B cell (primary cell): ENCODE data around the gene AIG1.

ENCODE experiments used
- EZH2 ChIP-seq: IDR thresholded peaks from 2 replicates; pipeline ENCODE4 v1.6.1; 2012; ENCODE audit warnings: borderline replicate concordance, low read depth, mild to moderate bottlenecking, moderate library complexity, low read length; ENCODE audit not compliant: insufficient read depth, poor library complexity, severe bottlenecking
- TF ChIP-seq, protein P1 (sequence below): fragments of 200-600 bp; IDR thresholded peaks from one replicate; pipeline ENCODE4 v1.8.0; 2022; ENCODE audit warnings: antibody characterized with exemption, mild to moderate bottlenecking

DNA sequence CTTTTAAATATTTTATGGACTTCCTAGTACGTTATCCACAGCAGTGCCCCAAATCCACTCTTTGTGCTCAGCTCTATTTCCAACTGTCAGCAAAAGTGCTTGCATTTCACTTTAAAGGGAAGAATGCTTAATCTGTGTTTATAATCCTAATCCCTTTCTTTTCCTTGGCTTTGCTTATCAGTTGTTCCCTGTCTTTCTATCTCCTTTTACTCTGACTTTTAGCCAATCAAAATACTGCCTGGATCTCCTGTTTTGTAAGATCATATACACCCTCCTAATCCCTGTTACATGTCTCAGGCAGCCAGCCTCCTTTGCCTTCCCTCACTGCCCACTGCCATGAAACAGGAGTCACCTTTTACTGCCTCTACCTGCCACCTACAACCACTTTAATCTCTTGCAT is 102.9 kb downstream of the AIG1 start:
- TF ChIP-seq, protein P1, sequence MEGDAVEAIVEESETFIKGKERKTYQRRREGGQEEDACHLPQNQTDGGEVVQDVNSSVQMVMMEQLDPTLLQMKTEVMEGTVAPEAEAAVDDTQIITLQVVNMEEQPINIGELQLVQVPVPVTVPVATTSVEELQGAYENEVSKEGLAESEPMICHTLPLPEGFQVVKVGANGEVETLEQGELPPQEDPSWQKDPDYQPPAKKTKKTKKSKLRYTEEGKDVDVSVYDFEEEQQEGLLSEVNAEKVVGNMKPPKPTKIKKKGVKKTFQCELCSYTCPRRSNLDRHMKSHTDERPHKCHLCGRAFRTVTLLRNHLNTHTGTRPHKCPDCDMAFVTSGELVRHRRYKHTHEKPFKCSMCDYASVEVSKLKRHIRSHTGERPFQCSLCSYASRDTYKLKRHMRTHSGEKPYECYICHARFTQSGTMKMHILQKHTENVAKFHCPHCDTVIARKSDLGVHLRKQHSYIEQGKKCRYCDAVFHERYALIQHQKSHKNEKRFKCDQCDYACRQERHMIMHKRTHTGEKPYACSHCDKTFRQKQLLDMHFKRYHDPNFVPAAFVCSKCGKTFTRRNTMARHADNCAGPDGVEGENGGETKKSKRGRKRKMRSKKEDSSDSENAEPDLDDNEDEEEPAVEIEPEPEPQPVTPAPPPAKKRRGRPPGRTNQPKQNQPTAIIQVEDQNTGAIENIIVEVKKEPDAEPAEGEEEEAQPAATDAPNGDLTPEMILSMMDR, result no peak
- TF ChIP-seq EZH2, result no peak
